Panc1 (cell line): ENCODE results near the gene MAP6D1. TPM values are rescaled to one million over a fixed set of nuclear protein-coding genes. Genes with fewer than 3 reads are reported as not detected.

Experiments used
- ATAC-seq: fragments of 200-7000 bp; cut with Tn5 transposase; 2 replicates; pipeline ENCODE4 v1.9.1; 2020; ENCODE audit warnings: mild to moderate bottlenecking, moderate library complexity
- BruUV-seq: library from RNA; stranded (reverse); fragments of 400-500 nt; replicated peaks from 2 replicates; lab custom pipeline; 2021; lab: Mats Ljungman, UMichigan
- CTCF ChIA-PET: fragments of 300-600 bp; sonication (Branson Sonifier 250); formaldehyde crosslinking; loops from one replicate; lab custom pipeline; 2022; ENCODE audit warnings: antibody characterized with exemption; lab: Charles Lee
- POLR2A ChIA-PET: fragments of 300-600 bp; sonication (Branson Sonifier 250); formaldehyde crosslinking; loops from one replicate; lab custom pipeline; 2022; ENCODE audit warnings: antibody characterized with exemption; lab: Charles Lee
- DNase-seq: peaks from one replicate; pipeline ENCODE4 v3.0.0-alpha.2; 2010; ENCODE audit warnings: low read depth, low spot score
- H3K27ac ChIP-seq: 2 replicates; pipeline ENCODE4 v1.5.1; 2011; ENCODE audit warnings: mild to moderate bottlenecking, low read length, inconsistent platforms
- H3K27me3 ChIP-seq: fragments of 200-500 bp; sonication (Bioruptor generic); 2 replicates; pipeline ENCODE4 v1.6.0; 2014; ENCODE audit warnings: low read length, inconsistent platforms; ENCODE audit not compliant: control insufficient read depth, insufficient read depth
- H3K36me3 ChIP-seq: fragments of 200-500 bp; sonication (Bioruptor generic); 2 replicates; pipeline ENCODE4 v1.5.1; 2014; ENCODE audit warnings: inconsistent platforms, mild to moderate bottlenecking, low read length, moderate library complexity; ENCODE audit not compliant: control insufficient read depth, insufficient read depth
- H3K4me1 ChIP-seq: 2 replicates; pipeline ENCODE4 v1.5.1; 2011; ENCODE audit warnings: inconsistent platforms, mild to moderate bottlenecking, low read length, moderate library complexity; ENCODE audit not compliant: control insufficient read depth, insufficient read depth
- H3K4me3 ChIP-seq, 2 experiments: 2 replicates each; pipeline ENCODE4 v1.5.1; 2011 to 2012; ENCODE audit warnings: low read depth in 2 of 2, low read length in 2 of 2, mild to moderate bottlenecking in 2 of 2, inconsistent platforms in 1 of 2, moderate library complexity in 1 of 2
- H3K9me3 ChIP-seq: fragments of 200-500 bp; sonication (Bioruptor generic); 2 replicates; pipeline ENCODE4 v1.5.1; 2014; ENCODE audit warnings: low read depth, mild to moderate bottlenecking, inconsistent platforms, low read length, moderate library complexity; ENCODE audit not compliant: control insufficient read depth, insufficient read depth
- POLR2AphosphoS5 ChIP-seq: IDR thresholded peaks from 2 replicates; pipeline ENCODE4 v1.6.1; 2012; ENCODE audit warnings: mild to moderate bottlenecking, low read depth, low read length, moderate library complexity
- SIN3A ChIP-seq: IDR thresholded peaks from 2 replicates; pipeline ENCODE4 v1.6.1; 2012; ENCODE audit warnings: low read depth, mild to moderate bottlenecking, low read length, moderate library complexity, borderline replicate concordance; ENCODE audit not compliant: insufficient read depth
- TCF7L2 ChIP-seq: IDR thresholded peaks from 2 replicates; pipeline ENCODE4 v1.6.1; 2011; ENCODE audit warnings: mild to moderate bottlenecking, low read depth, low read length, inconsistent platforms
- in situ Hi-C: cut with HindIII; loops from 2 replicates; pipeline ENCODE4 v1.10.0; 2016; ENCODE audit warnings: low sequenced_read_pairs, low pct_unique_long_range_greater_than_20kb
- intact Hi-C: fragments of 100-400 bp; cut with micrococcal nuclease; formaldehyde crosslinking; loops from one replicate; pipeline ENCODE4 v1.10.0; 2022; ENCODE audit not compliant: unreplicated experiment
- total RNA-seq: library from RNA; stranded (reverse); gene quantifications from one replicate; pipeline ENCODE4 v1.2.1, GENCODE V29; 2021; ENCODE audit not compliant: unreplicated experiment
- TF ChIP-seq, protein P1 (sequence below): fragments of 450-650 bp; IDR thresholded peaks from 2 replicates; pipeline ENCODE4 v1.5.1; 2017; ENCODE audit warnings: mild to moderate bottlenecking
- TF ChIP-seq, protein P2 (sequence below), 2 experiments: IDR thresholded peaks; 2 replicates each; pipeline ENCODE4 v1.6.1; 2011 to 2012; ENCODE audit warnings: low read depth in 2 of 2, control low read depth in 1 of 2, low read length in 1 of 2, mild to moderate bottlenecking in 1 of 2, moderate library complexity in 1 of 2; ENCODE audit not compliant: insufficient read depth in 1 of 2

Gene MAP6D1
- total RNA-seq, 1 experiment from 2014 or later, result 7.9 TPM

DNA sequence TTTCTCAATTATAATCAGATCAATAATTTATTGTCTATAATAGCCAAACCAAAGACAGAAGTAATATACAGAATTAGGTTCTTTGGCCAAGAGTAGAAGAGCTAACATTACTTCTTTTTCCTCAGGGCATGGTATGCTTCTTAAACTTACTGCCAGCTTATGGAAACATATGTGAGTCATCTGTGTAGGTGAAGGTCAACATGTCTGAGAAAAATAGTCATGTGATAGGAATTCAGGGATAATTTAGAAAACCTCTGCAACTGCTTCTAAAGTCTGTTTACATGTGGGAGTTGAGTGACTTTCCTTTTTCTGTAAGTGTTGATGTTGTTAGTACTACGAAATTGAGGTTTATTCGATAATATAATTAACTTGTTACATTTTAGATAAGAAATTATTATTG is 19.2 kb upstream of the MAP6D1 start:
- no peak overlapping the region for H3K27ac ChIP-seq
- no peaks in the 10 kb centered on the region for H3K4me1 ChIP-seq
- CTCF ChIA-PET, result no interaction called here
- POLR2A ChIA-PET, result no interaction called here
- H3K9me3 ChIP-seq, result no peaks in the 10 kb centered on the region
- peaks cover 20% of the 10 kb centered on the region for H3K36me3 ChIP-seq
- no peak overlapping the region for H3K4me3 ChIP-seq
- ATAC-seq (no peak), DNase-seq (no peak)
- TF ChIP-seq SIN3A, result no peak
- TF ChIP-seq POLR2AphosphoS5, result no peak
- TF ChIP-seq TCF7L2, result no peak
- TF ChIP-seq, protein P1, sequence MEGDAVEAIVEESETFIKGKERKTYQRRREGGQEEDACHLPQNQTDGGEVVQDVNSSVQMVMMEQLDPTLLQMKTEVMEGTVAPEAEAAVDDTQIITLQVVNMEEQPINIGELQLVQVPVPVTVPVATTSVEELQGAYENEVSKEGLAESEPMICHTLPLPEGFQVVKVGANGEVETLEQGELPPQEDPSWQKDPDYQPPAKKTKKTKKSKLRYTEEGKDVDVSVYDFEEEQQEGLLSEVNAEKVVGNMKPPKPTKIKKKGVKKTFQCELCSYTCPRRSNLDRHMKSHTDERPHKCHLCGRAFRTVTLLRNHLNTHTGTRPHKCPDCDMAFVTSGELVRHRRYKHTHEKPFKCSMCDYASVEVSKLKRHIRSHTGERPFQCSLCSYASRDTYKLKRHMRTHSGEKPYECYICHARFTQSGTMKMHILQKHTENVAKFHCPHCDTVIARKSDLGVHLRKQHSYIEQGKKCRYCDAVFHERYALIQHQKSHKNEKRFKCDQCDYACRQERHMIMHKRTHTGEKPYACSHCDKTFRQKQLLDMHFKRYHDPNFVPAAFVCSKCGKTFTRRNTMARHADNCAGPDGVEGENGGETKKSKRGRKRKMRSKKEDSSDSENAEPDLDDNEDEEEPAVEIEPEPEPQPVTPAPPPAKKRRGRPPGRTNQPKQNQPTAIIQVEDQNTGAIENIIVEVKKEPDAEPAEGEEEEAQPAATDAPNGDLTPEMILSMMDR, result no peak
- TF ChIP-seq, protein P2, sequence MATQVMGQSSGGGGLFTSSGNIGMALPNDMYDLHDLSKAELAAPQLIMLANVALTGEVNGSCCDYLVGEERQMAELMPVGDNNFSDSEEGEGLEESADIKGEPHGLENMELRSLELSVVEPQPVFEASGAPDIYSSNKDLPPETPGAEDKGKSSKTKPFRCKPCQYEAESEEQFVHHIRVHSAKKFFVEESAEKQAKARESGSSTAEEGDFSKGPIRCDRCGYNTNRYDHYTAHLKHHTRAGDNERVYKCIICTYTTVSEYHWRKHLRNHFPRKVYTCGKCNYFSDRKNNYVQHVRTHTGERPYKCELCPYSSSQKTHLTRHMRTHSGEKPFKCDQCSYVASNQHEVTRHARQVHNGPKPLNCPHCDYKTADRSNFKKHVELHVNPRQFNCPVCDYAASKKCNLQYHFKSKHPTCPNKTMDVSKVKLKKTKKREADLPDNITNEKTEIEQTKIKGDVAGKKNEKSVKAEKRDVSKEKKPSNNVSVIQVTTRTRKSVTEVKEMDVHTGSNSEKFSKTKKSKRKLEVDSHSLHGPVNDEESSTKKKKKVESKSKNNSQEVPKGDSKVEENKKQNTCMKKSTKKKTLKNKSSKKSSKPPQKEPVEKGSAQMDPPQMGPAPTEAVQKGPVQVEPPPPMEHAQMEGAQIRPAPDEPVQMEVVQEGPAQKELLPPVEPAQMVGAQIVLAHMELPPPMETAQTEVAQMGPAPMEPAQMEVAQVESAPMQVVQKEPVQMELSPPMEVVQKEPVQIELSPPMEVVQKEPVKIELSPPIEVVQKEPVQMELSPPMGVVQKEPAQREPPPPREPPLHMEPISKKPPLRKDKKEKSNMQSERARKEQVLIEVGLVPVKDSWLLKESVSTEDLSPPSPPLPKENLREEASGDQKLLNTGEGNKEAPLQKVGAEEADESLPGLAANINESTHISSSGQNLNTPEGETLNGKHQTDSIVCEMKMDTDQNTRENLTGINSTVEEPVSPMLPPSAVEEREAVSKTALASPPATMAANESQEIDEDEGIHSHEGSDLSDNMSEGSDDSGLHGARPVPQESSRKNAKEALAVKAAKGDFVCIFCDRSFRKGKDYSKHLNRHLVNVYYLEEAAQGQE (IDR thresholded peaks at IDR 0.05; ENCODE audit: insufficient read depth in 1 of 2, low read depth in 2 of 2, low read length in 1 of 2), result no peak
- no TSS peak for BruUV-seq
- no peaks in the 10 kb centered on the region for H3K27me3 ChIP-seq
- in situ Hi-C loops (no loop called here), intact Hi-C loops (no loop called here)

DNA sequence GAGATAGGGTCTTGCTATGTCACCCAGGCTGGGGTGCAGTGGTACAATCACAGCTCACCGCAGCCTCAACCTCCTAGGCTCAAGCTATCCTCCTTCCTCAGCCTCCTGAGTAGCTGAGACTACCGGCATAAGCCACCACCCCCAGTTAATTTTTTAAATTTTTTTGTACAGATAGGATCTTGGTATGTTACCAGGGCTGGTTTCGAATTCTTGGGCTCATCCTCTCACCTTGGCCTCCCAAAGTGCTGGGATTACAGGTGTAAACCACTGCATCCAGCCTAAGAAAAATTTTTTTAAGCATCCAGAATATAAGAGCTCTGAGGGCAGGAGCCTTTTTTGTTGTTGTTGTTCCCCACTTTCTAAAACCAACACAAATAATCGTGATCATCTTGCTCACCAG is 14.4 kb upstream of the MAP6D1 start:
- in situ Hi-C loops, result no loop called here
- intact Hi-C loops, result no loop called here

More for the DNA sequence above, 14.4 kb upstream of the MAP6D1 start:
- BruUV-seq, result no TSS peak
- H3K27me3 ChIP-seq, result no peaks in the 10 kb centered on the region
- H3K4me1 ChIP-seq, result no peaks in the 10 kb centered on the region
- DNase-seq, result no peak
- peaks cover 23% of the 10 kb centered on the region for H3K36me3 ChIP-seq
- H3K27ac ChIP-seq, result no peak overlapping the region
- no peak for TF ChIP-seq SIN3A
- TF ChIP-seq, protein P1, result no peak
- no peak for TF ChIP-seq TCF7L2
- TF ChIP-seq POLR2AphosphoS5, result no peak
- CTCF ChIA-PET, result no interaction called here
- ATAC-seq, result no peak
- no peak overlapping the region for H3K4me3 ChIP-seq
- POLR2A ChIA-PET, result no interaction called here
- no peaks in the 10 kb centered on the region for H3K9me3 ChIP-seq
